ENCODE data around the gene UGT2B10. TPM values are rescaled to one million over a fixed set of nuclear protein-coding genes. Genes with fewer than 3 reads are reported as not detected.

The UGT2B10 gene
- total and polyA plus RNA-seq, 2 of the 4 experiments (the other 2 are of a cell fraction): not detected

GRCh38 chr4:68861057-68861456, 45.3 kb downstream of the UGT2B10 start:
- no peak overlapping the region for H3K4ac ChIP-seq (ENCODE audit: low read depth, low read length)
- no peak overlapping the region for H3K14ac ChIP-seq (replicated peaks; ENCODE audit: low read depth, low read length)
- no peaks in the 10 kb centered on the region for H3K4me1 ChIP-seq (ENCODE audit: control insufficient read depth, insufficient read depth, low read length)
- no peak overlapping the region for H2AK9ac ChIP-seq (replicated peaks; ENCODE audit: low read depth, low read length, poor library complexity)
- no peaks in the 10 kb centered on the region for H3K9me3 ChIP-seq (ENCODE audit: control insufficient read depth, insufficient read depth, low read length)
- no peaks in the 10 kb centered on the region for H4K20me1 ChIP-seq (ENCODE audit: insufficient read depth, low read length)
- ChIA-PET CTCF (no interaction called here), POLR2A (ENCODE audit: unreplicated experiment) (no interaction called here)
- no peak overlapping the region for H3K56ac ChIP-seq (ENCODE audit: extremely low read depth, insufficient read depth, low read length)
- H3K79me1 ChIP-seq (ENCODE audit: low read depth in 1 of 2, low read length in 2 of 2): no peaks in the 10 kb centered on the region
- no peak overlapping the region for H4K8ac ChIP-seq (ENCODE audit: low read depth in 2 of 2, low read length in 2 of 2)
- TF ChIP-seq RCOR1 (IDR thresholded peaks at IDR 0.05; ENCODE audit: insufficient replicate concordance, low read length) (no peak), MAFK (IDR thresholded peaks at IDR 0.05; ENCODE audit: low read depth, low read length) (no peak), RAD21 (IDR thresholded peaks at IDR 0.05; ENCODE audit: low read length) (no peak), FOS (IDR thresholded peaks at IDR 0.05; ENCODE audit: low read depth, low read length) (no peak), CTCF (conservative IDR thresholded peaks at IDR 0.05; ENCODE audit: low read depth, low read length) (no peak), NFE2L2 (IDR thresholded peaks at IDR 0.05; ENCODE audit: low read depth, low read length) (no peak), BHLHE40 (IDR thresholded peaks at IDR 0.05; ENCODE audit: low read depth, low read length) (no peak), ELK1 (IDR thresholded peaks at IDR 0.05; ENCODE audit: borderline replicate concordance, low read depth, low read length) (no peak), SMC3 (IDR thresholded peaks at IDR 0.05; ENCODE audit: low read depth, low read length) (no peak), CEBPB (IDR thresholded peaks at IDR 0.05; ENCODE audit: low read depth, low read length) (no peak), CHD1 (IDR thresholded peaks at IDR 0.05; ENCODE audit: low read depth, low read length) (no peak), MXI1 (IDR thresholded peaks at IDR 0.05; ENCODE audit: borderline replicate concordance, low read depth, low read length) (no peak), RFX5 (IDR thresholded peaks at IDR 0.05; ENCODE audit: low read depth, low read length) (no peak), MAZ (IDR thresholded peaks at IDR 0.05; ENCODE audit: borderline replicate concordance, low read depth, low read length) (no peak), POLR2A (IDR thresholded peaks at IDR 0.05; ENCODE audit: low read depth, low read length) (no peak)
- TF ChIP-seq, protein P1, sequence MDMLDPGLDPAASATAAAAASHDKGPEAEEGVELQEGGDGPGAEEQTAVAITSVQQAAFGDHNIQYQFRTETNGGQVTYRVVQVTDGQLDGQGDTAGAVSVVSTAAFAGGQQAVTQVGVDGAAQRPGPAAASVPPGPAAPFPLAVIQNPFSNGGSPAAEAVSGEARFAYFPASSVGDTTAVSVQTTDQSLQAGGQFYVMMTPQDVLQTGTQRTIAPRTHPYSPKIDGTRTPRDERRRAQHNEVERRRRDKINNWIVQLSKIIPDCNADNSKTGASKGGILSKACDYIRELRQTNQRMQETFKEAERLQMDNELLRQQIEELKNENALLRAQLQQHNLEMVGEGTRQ (IDR thresholded peaks at IDR 0.05; ENCODE audit: low read depth, low read length): no peak
- no peak overlapping the region for H3K4me3 ChIP-seq (ENCODE audit: insufficient read depth, low read depth, low read length)
- no peak overlapping the region for H2BK15ac ChIP-seq (ENCODE audit: low read depth, low read length)
- H3K27me3 ChIP-seq (ENCODE audit: control insufficient read depth, insufficient read depth, low read length): no peaks in the 10 kb centered on the region
- in situ Hi-C loops (cut with MboI; ENCODE audit: low sequenced_read_pairs): no loop called here
- H2BK5ac ChIP-seq (ENCODE audit: low read depth, low read length, poor library complexity, severe bottlenecking): no peak overlapping the region
- H2BK120ac ChIP-seq (ENCODE audit: low read depth, low read length): no peak overlapping the region
- no peak overlapping the region for H3K18ac ChIP-seq (ENCODE audit: low read depth, low read length)
- no peaks in the 10 kb centered on the region for H3K36me3 ChIP-seq (ENCODE audit: control insufficient read depth, insufficient read depth, low read length)
- DNase-seq (no peak), ATAC-seq (ENCODE audit: low read depth) (no peak)
- BruUV-seq (replicated peaks): no TSS peak
- H2AK5ac ChIP-seq (ENCODE audit: low read depth, low read length): no peak overlapping the region
- H3K4me2 ChIP-seq (ENCODE audit: low read depth, low read length): no peak overlapping the region
- intact Hi-C loops (cut with micrococcal nuclease): no loop called here
- no peak overlapping the region for H3K23ac ChIP-seq (ENCODE audit: low read depth, low read length)
- dilution Hi-C loops (cut with HindIII; ENCODE audit: low sequenced_read_pairs, unreplicated experiment): no loop called here
- no peaks in the 10 kb centered on the region for H3K9me1 ChIP-seq (ENCODE audit: insufficient read depth, low read length)
- no peak overlapping the region for H4K5ac ChIP-seq (ENCODE audit: low read depth, low read length)
- H2AFZ ChIP-seq (replicated peaks; ENCODE audit: low read length, poor library complexity): no peak overlapping the region
- no peak overlapping the region for H4K91ac ChIP-seq (ENCODE audit: insufficient read depth, low read depth, low read length)
- no peak overlapping the region for H2BK20ac ChIP-seq (ENCODE audit: low read depth, low read length)
- no peak overlapping the region for H3K27ac ChIP-seq (ENCODE audit: insufficient read depth, low read length)
- no peak overlapping the region for H3K9ac ChIP-seq (ENCODE audit: low read depth, low read length)

All from IMR-90 (cell line).